Loucy (cell line): ENCODE results near the gene KNG1.

ENCODE experiments used
- H2AFZ ChIP-seq: fragments of 200-600 bp; sonication (generic); 2 replicates; pipeline ENCODE4 v1.6.0; 2016; ENCODE audit warnings: antibody characterized with exemption, mild to moderate bottlenecking, low read length, moderate library complexity
- H3F3A ChIP-seq: fragments of 200-600 bp; 2 replicates; pipeline ENCODE4 v1.6.0; 2016; ENCODE audit warnings: antibody characterized with exemption, low read depth, mild to moderate bottlenecking
- H3K27me3 ChIP-seq: fragments of 200-600 bp; sonication (generic); 2 replicates; pipeline ENCODE4 v1.6.1; 2014; ENCODE audit warnings: low read length, mild to moderate bottlenecking; ENCODE audit not compliant: insufficient read depth, poor library complexity, severe bottlenecking
- H3K36me3 ChIP-seq: fragments of 200-600 bp; sonication (generic); 2 replicates; pipeline ENCODE4 v1.6.1; 2016; ENCODE audit warnings: low read length; ENCODE audit not compliant: insufficient read depth
- H3K4me1 ChIP-seq: fragments of 200-600 bp; sonication (generic); 2 replicates; pipeline ENCODE4 v1.5.1; 2014; ENCODE audit warnings: low read length, mild to moderate bottlenecking; ENCODE audit not compliant: insufficient read depth, poor library complexity, severe bottlenecking
- H3K4me2 ChIP-seq: fragments of 200-600 bp; sonication (generic); 2 replicates; pipeline ENCODE4 v1.6.0; 2014; ENCODE audit warnings: antibody characterized with exemption, low read length, low read depth, mild to moderate bottlenecking; ENCODE audit not compliant: poor library complexity, severe bottlenecking
- H3K4me3 ChIP-seq: fragments of 200-600 bp; sonication (generic); 2 replicates; pipeline ENCODE4 v1.5.1; 2014; ENCODE audit warnings: low read length, mild to moderate bottlenecking, mixed read lengths; ENCODE audit not compliant: poor library complexity, severe bottlenecking
- H3K79me2 ChIP-seq: fragments of 200-600 bp; sonication (generic); 2 replicates; pipeline ENCODE4 v1.6.1; 2014; ENCODE audit warnings: low read length; ENCODE audit not compliant: insufficient read depth
- H3K9ac ChIP-seq: fragments of 200-600 bp; sonication (generic); 2 replicates; pipeline ENCODE4 v1.6.0; 2014; ENCODE audit warnings: mild to moderate bottlenecking, low read depth, low read length, moderate library complexity; ENCODE audit not compliant: poor library complexity, severe bottlenecking
- H3K9me2 ChIP-seq: fragments of 200-600 bp; sonication (generic); replicated peaks from 2 replicates; pipeline ENCODE4 v1.6.1; 2016; ENCODE audit warnings: low read depth, low read length, mixed read lengths
- H3K9me3 ChIP-seq: fragments of 200-600 bp; sonication (generic); 2 replicates; pipeline ENCODE4 v1.6.1; 2014; ENCODE audit warnings: mild to moderate bottlenecking, antibody characterized with exemption, low read length, low read depth; ENCODE audit not compliant: insufficient read depth
- H4K20me1 ChIP-seq: fragments of 200-600 bp; sonication (generic); 2 replicates; pipeline ENCODE4 v1.6.0; 2014; ENCODE audit warnings: antibody characterized with exemption, low read length, mild to moderate bottlenecking; ENCODE audit not compliant: insufficient read depth, poor library complexity, severe bottlenecking
- EZH2phosphoT487 ChIP-seq: fragments of 200-600 bp; IDR thresholded peaks from 2 replicates; pipeline ENCODE4 v1.6.1; 2018; ENCODE audit warnings: antibody characterized with exemption, mild to moderate bottlenecking, moderate library complexity, borderline replicate concordance
- TF ChIP-seq, protein P1 (sequence below): fragments of 200-600 bp; sonication (generic); conservative IDR thresholded peaks from 2 replicates; pipeline ENCODE4 v1.5.1; 2014; ENCODE audit warnings: mild to moderate bottlenecking, antibody characterized with exemption, low read length

The KNG1 gene

DNA sequence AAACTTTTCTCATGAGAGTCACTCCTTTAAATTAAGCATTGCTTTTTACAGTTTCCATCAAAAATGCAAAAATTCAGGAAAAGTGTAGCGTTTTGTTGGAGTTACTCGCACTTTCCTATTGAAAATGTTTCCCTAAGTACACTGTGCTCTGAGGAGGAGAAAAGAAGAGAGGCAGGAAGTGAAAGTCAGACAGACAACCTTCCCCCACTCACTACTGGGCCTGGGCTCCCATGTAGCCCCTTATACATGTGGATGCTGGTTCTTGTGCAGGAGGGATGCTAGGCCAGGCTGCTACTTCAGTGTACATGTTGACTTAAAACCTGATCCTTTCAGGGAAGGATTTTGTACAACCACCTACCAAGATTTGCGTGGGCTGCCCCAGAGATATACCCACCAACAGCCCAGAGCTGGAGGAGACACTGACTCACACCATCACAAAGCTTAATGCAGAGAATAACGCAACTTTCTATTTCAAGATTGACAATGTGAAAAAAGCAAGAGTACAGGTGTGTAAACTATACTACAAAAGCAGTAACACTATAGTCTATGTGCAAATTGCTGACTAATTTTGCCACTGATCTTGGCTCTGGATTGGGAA lies 15.1 kb downstream of the KNG1 start:
- Histone ChIP-seq H3K4me1 (no peaks in the 10 kb centered on the region), H3K4me2 (no peak overlapping the region), H3K27me3 (no peaks in the 10 kb centered on the region), H3K9me3 (no peaks in the 10 kb centered on the region), H3K9me2 (no peaks in the 10 kb centered on the region), H2AFZ (no peak overlapping the region), H4K20me1 (no peaks in the 10 kb centered on the region), H3K4me3 (no peak overlapping the region), H3K36me3 (no peaks in the 10 kb centered on the region), H3K9ac (no peak overlapping the region), H3K79me2 (no peaks in the 10 kb centered on the region), H3F3A (no peaks in the 10 kb centered on the region)
- TF ChIP-seq, protein P1, sequence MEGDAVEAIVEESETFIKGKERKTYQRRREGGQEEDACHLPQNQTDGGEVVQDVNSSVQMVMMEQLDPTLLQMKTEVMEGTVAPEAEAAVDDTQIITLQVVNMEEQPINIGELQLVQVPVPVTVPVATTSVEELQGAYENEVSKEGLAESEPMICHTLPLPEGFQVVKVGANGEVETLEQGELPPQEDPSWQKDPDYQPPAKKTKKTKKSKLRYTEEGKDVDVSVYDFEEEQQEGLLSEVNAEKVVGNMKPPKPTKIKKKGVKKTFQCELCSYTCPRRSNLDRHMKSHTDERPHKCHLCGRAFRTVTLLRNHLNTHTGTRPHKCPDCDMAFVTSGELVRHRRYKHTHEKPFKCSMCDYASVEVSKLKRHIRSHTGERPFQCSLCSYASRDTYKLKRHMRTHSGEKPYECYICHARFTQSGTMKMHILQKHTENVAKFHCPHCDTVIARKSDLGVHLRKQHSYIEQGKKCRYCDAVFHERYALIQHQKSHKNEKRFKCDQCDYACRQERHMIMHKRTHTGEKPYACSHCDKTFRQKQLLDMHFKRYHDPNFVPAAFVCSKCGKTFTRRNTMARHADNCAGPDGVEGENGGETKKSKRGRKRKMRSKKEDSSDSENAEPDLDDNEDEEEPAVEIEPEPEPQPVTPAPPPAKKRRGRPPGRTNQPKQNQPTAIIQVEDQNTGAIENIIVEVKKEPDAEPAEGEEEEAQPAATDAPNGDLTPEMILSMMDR: no peak

DNA sequence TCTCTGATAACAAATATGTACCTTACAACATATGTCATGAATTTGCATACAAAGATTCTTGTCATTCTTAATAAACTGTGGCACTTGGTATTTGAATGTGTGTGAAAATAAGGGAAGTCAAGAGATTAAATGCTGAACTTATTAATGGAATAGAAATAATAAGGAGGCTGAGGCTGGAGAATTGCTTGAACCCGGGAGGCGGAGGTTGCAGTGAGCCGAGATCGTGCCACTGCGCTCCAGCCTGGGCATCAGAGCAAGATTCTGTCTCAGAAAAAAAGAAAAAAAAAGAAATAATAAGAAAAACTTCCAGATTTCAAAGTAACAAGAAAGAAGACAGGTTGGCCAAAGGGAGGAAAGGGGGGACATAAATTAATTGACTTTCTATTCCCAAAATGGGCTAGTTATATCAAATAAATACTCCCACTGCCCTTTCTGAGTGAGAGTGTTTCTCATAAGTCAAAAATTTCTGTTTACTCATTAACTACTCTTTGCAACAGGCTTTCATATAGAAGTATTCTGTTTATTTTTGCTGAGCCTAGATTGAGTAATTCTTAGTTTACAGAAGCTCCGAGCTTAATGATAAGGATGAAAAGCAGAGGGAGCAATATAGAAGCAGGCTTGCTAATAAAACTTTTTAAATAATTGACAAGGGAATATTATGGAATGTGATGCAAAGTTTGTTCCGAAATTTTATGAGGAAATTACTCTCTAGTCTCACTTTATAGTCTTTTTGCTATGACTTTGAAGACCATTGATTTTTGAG lies 25.6 kb downstream of the KNG1 start:
- H3K9ac ChIP-seq: no peak overlapping the region
- no peaks in the 10 kb centered on the region for H3K27me3 ChIP-seq
- no peaks in the 10 kb centered on the region for H3F3A ChIP-seq
- H3K4me3 ChIP-seq: no peak overlapping the region
- no peaks in the 10 kb centered on the region for H3K79me2 ChIP-seq
- TF ChIP-seq, protein P1: no peak
- TF ChIP-seq EZH2phosphoT487: no peak
- H3K9me2 ChIP-seq: no peaks in the 10 kb centered on the region
- H4K20me1 ChIP-seq: no peaks in the 10 kb centered on the region
- no peak overlapping the region for H3K4me2 ChIP-seq
- no peaks in the 10 kb centered on the region for H3K36me3 ChIP-seq
- no peak overlapping the region for H2AFZ ChIP-seq
- no peaks in the 10 kb centered on the region for H3K4me1 ChIP-seq
- H3K9me3 ChIP-seq: no peaks in the 10 kb centered on the region

DNA sequence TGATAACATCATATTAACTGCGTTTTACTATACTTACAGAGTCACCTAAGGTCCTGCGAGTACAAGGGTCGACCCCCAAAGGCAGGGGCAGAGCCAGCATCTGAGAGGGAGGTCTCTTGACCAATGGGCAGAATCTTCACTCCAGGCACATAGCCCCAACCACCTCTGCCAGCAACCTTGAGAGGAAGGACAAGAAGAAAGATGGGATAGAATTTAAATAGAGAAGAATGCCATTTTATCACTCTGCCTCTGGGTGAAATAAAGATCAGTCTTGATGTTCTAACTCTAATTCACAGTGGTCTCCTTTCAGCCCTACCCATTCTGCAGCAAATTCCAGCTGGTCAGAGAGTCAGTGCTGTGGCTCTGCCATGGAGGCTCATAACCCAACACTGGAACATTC lies 26.5 kb downstream of the KNG1 start:
- no peaks in the 10 kb centered on the region for H3K9me2 ChIP-seq

More for the DNA sequence above, 26.5 kb downstream of the KNG1 start:
- Histone ChIP-seq H3K27me3 (no peaks in the 10 kb centered on the region), H4K20me1 (no peaks in the 10 kb centered on the region), H2AFZ (no peak overlapping the region), H3K36me3 (no peaks in the 10 kb centered on the region), H3K4me1 (no peaks in the 10 kb centered on the region), H3K4me3 (no peak overlapping the region), H3K9ac (no peak overlapping the region), H3F3A (no peaks in the 10 kb centered on the region), H3K4me2 (no peak overlapping the region), H3K9me3 (no peaks in the 10 kb centered on the region), H3K79me2 (no peaks in the 10 kb centered on the region)
- no peak for TF ChIP-seq EZH2phosphoT487
- TF ChIP-seq, protein P1: no peak
